Dedifferentiated amniotic fluid mesenchymal stem cell (primary cell): ENCODE data around the gene CEP250.
"Not testable (repeated sequence)": the region's sequence is repeated elsewhere in the genome, so short reads cannot be mapped to it uniquely, and the experiment has no call there.

Source experiments
- DNase-seq: peaks from one replicate; pipeline ENCODE4 v3.0.0-alpha.2; 2016; ENCODE audit errors: extremely low spot score

The CEP250 gene

DNA sequence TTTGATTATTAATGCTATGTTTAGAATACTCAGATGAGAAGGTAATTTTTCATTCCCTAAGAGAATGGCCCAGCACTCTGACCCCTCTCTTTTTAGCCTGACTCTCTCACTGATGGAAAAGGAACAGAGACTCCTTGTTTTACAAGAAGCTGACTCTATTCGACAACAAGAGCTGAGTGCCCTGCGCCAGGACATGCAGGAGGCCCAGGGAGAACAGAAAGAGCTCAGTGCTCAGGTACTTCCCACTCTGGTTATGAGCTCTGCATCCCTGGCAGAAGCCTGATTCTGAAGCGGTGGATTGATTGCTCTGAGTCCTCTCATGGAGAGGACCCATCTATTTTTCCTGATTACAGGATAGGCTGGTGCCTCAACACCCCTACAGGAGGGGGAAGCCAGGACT, 41.1 kb downstream of the CEP250 start:
- no peak for DNase-seq

- DNase-seq: no peak
Observed at GRCh38 chr20:35497320-35497719, 41.9 kb downstream of the CEP250 start.

- no peak for DNase-seq
Observed at GRCh38 chr20:35497780-35498189, 42.4 kb downstream of the CEP250 start.

DNA sequence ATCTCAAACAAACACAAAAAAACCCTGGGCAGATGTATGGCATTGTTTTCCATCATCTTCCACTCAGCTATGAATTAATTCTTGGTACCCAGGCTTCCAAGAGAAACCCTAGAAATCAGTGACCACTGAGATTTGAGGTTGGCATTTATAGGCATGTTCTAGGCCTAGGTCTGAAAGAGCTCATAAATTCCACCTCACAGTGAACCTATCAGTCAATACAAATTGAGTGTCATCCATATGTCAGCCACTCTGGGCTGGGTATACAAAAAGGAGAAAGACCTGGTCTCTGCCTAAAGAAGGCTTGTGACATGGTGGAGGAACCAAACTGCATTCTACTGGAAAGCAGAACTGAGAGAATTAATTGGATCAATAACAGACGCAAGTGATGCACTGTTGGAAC, 43.9 kb downstream of the CEP250 start:
- DNase-seq: no peak

- DNase-seq: no peak
Observed at GRCh38 chr20:35502352-35502751, 47.0 kb downstream of the CEP250 start.

DNA sequence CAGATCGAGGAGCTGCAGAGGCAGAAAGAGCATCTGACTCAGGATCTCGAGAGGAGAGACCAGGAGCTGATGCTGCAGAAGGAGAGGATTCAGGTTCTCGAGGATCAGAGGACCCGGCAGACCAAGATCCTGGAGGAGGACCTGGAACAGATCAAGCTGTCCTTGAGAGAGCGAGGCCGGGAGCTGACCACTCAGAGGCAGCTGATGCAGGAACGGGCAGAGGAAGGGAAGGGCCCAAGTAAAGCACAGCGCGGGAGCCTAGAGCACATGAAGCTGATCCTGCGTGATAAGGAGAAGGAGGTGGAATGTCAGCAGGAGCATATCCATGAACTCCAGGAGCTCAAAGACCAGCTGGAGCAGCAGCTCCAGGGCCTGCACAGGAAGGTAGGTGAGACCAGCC, 47.9 kb downstream of the CEP250 start:
- DNase-seq: no peak

GRCh38 chr20:35503841-35504561, 48.6 kb downstream of the CEP250 start:
- no peak for DNase-seq

GRCh38 chr20:35504751-35505150, 49.4 kb downstream of the CEP250 start:
- no peak for DNase-seq

DNA sequence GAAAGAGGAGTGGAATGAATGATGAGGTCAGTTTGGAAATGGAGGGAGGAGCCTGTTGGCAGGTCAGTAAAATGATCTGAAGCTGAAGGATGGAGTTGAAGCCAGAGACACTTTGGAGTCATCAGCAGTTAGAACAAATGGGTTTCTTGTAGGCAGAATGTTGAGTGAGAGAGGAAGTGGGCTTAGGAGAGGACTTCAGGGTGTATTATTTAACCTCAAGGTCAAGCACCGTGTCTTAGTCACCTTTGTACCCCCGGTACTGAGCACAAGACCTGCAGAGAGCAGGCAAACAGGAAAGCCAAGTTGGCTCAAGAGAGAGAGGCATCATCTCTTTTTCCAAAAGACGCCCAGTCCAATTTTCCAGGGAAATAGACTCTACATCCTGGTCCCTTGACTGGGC, 50.8 kb downstream of the CEP250 start:
- no peak for DNase-seq

DNA sequence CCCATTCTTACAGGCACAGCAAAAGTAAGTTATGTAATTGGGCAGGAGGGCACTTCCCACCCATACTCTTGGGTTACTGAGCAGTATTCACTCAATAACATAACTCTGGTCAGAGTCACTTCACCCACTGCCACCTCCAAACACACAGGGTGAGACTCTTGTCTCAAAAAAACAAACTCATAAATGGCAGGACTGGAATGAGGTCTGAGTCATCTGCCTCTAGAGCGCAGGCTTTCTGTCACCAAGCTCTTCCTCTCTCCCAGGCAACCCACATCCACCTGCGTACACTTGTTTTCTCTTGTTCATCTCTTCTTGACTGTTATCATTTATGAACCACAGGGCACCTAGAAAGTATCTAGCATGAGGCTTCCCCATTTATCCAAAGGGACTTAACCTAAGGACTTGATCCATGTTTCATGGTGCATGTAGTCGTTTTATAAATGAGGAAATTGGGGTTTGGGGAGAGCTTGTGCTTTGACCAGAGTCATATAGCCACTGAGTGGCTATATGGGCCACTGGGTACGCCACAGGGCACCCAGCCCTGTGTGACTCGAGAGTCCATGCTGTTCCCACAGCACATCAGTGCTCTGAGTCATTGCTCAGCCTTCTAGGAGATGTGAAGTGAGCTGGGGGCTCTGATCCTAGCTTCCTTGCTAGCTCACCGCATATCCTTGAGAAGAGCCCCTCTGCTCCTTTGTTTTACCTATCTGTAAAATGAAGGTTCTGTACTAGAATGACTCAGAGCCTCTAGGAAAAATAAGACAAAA, 51.7 kb downstream of the CEP250 start:
- no peak for DNase-seq

- DNase-seq: no peak
Observed at GRCh38 chr20:35508493-35509218, 53.3 kb downstream of the CEP250 start.

GRCh38 chr20:35510951-35511735, 55.7 kb downstream of the CEP250 start:
- no peak for DNase-seq

DNA sequence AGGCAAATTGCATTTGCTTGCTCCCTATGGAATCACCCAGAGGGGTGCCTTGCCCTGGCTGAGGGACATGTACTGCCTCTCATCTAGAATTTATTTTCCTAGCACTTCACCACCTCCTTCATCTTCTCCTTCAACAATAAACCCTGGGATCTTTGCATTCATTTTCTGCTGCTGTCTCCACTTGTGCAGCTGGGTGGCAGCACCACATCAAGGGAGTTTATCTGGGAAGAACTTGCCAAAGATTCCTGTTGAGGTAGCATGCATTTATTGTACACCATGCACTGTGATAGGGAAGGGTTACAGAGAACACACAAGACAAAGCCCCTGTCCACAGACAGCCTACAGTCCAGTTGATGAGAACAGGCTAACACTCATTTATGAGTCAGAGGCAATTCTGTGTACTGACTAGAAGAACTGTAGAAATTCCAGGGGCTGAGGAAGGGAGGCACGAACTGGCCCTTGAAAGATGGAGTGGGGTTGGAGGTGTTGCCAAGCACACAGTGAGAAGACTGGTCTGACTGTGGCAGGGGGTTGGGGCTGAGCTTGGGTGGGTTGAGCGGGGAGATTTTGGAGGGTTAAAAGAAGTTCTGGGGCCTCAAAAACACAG, 56.5 kb downstream of the CEP250 start:
- peak; percentile 26 for DNase-seq

DNA sequence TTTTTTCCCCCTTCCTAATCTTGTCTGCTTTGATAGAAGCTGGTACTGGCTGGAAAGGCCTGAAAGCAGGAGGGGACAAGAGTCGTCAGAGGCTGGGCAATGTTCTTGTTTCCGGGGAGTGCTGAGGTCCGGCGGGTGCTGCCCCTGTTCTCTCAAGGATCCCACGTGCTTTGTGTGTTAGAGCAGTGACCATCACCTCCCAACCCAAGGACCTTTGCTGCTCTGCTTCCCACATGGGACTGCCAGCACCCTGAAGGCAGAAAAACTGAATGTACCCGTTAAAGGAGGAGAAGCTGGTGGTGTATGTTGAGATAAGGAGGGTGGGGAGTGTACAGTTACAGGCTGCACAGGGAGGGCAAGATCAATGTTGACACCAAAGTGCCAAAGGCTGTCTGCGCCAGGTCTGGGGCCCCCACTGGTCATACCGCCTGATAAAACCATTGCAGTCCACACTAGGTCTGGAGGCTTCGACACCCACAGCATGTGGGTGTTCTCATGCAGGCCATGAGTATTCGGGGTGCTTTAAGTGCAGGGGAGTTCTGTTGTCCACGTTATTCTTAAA, 59.1 kb downstream of the CEP250 start:
- DNase-seq: no peak

GRCh38 chr20:35515341-35515740, 59.9 kb downstream of the CEP250 start:
- DNase-seq: no peak

DNA sequence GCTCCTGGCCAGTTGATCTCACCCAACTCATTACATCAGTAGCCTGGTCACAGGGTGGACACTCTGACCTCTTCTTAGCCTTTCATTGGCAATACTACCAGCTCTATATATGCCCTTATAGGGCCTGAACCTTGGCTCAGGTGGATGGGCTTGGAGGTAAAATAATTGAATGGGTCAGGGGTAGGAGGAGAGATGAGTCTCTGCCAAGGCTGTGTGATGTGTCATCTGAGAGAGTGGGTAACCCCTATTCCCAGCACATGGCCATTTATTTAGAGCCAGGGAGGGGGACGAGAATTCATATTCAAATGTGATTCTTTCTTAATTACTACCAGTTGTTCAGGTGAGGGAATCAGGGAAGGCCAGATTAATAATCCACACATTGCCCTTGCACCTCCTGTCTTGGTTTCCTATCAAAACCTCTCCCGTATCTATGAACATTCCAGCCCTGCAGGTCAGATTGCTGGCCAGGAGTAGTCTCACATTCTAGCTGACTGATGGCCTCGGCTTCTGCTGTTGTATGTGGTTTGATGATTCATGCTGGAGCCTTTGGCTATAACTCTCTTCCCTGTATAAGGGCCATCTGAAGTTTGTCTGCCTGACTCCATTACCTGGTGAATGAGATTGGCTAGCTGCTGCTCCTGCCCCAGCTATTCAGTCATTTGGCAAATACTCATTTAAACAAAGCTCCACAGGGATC, 60.7 kb downstream of the CEP250 start:
- DNase-seq: peak; percentile 40

GRCh38 chr20:35517125-35517524, 61.7 kb downstream of the CEP250 start:
- no peak for DNase-seq

DNA sequence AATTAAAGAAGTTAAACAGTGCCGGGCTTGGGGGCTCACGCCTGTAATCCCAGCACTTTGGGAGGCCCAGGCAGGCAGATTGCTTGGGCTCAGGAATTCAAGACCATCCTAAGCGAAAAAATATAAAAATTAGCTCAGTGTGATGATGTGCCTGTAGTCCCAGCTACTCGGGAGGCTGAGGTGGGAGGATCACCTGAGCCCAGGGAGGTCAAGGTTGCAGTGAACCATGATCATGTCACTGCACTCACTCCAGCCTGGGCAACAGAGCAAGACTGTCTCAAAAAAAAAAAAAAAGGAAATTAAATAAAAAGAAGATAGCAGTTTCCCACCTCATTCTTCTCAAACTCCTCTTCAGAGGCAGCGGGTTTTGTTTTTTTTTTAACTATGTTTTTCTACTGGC, 62.4 kb downstream of the CEP250 start:
- not testable (repeated sequence) for DNase-seq

DNA sequence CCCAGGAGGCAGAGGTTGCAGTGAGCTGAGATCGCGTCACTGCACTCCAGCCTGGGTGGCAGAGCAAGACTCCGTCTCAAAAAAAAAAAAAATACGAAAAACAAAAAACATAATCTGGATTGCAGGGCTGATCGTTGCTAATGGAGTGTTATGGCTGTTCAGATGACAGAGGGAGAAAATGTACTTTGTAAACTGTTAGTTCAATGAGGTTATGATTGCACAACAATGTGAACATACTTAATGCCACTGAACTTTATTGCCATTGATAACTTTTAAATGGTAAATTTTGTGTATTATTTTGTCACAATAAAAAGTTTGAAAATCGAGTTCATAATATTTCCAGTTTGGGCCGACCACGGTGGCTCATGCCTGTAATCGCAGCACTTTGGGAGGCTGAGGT, 63.6 kb downstream of the CEP250 start:
- DNase-seq: no peak

GRCh38 chr20:35523298-35523888, 68.0 kb downstream of the CEP250 start:
- no peak for DNase-seq
